Right forelimb (tissue), 1 donor: ENCODE results near the gene KCTD15.

Experiments used
- DNase-seq: peaks from one replicate; pipeline ENCODE4 v3.0.0-alpha.2; 2018

Gene KCTD15

DNA sequence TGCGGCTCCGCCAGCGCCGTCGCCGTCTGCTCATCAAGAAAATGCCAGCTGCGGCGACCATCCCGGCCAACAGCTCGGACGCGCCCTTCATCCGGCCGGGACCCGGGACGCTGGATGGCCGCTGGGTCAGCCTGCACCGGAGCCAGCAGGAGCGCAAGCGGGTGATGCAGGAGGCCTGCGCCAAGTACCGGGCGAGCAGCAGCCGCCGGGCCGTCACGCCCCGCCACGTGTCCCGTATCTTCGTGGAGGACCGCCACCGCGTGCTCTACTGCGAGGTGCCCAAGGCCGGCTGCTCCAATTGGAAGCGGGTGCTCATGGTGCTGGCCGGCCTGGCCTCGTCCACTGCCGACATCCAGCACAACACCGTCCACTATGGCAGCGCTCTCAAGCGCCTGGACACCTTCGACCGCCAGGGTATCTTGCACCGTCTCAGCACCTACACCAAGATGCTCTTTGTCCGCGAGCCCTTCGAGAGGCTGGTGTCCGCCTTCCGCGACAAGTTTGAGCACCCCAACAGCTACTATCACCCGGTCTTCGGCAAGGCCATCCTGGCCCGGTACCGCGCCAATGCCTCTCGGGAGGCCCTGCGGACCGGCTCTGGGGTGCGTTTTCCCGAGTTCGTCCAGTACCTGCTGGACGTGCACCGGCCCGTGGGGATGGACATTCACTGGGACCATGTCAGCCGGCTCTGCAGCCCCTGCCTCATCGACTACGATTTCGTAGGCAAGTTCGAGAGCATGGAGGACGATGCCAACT lies 24.4 kb upstream of the KCTD15 start:
- no peak for DNase-seq

DNA sequence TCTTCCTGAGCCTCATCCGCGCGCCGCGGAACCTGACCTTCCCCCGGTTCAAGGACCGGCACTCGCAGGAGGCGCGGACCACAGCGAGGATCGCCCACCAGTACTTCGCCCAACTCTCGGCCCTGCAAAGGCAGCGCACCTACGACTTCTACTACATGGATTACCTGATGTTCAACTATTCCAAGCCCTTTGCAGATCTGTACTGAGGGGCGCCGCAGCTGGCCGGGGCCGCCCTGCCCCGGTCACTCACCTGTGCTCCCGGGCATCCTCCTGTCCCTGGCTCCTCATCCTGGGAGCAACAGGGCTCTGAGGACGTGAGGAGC lies 23.9 kb upstream of the KCTD15 start:
- DNase-seq, result no peak

DNA sequence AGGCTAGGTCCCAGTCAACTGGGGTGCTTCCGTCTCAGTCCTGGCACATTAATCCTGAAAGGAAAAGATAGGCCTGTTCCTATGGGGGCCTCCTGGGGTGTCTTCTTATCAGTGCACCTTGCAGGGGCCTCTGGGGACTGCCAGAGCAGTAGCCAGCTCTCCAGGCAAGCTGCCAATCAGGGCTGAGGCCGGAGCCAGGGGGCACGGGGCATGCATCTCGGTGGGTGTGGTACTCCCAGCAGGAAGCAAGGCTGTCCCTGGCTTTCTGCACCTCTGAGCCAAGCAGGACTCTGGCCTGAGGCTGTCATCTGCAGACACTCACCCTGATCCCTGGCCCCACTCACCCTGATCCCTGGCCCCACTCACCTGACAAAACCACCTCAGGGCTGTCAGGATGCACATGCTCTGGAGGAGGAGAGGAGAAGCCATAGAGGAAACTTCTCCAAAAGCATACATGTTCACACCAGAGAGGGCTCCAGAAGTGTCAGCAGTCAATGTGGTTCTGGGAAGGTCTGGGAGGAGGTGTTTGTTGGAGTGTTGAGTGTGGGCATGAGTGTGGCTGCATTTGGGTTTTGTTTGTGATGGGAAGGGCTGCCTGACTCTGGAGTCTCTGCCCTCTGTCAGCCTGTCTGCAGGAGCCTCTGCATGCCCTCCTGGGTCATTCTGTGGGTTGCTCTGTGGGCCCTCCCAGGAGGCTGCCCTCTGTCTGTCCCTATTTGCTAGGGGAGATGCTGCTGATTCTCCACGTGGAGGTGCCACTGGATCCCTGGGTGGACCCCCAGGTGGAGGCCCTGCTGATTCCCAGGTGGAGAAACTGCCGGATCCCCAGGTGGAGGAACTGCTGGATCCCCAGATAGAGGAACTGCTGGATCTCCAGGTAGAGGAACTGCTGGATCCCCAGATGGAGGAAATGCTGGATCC lies 22.7 kb upstream of the KCTD15 start:
- no peak for DNase-seq

DNA sequence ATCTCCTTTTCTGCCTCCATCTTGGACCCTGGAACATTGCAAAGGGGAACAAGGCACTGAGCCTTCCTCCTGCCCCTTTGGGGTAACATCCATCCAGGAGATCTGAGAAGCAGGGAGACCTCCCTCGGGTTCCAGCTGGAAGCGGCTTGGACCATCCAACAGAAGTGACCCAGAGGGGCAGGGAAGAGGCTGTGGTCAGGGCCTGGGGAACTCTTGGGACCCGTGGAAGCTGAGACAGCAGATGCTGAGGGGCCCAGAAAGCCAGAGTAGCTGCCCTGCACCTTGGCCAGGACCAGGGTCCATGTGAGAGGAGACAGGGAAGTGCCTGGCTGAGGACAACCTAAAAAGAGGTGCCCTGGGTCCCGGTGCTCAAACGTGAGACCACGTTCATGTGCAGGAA lies 21.9 kb upstream of the KCTD15 start:
- no peak for DNase-seq

DNA sequence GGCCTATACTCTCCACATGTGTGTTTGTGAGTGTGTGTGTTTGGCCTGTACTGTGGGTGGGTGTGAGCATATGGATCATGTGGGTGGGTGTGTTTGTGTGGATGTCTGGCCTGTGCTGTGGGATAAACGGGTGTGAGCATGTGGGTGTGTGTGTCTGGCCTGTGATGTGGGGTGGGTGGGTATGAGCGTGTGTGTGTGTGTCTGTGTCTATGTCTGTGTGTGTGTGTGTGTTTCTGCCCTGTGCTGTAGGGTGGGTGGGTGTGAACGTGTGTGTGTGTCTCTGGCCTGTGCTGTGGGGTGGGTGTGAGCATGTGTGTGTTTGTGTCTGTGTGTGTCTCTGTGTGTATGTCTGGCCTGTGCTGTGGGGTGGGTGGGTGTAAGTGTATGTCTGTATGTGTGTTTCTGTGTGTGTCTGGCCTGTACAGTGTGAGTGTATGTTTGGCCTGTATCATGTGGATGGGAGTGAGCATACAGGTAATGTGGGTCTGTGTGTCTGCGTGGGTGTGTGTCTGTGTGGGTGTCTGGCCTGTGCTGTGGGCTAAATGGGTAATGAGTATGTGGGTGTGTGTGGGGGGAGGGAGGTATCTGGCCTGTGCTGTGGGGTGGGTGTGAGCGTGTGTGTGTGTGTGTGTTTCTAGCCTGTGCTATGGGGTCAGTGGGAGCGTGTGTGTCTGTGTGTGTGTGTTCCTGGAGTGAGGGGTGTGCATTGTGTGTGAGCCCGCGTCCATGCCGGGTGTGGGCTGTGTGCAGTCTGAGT lies 20.8 kb upstream of the KCTD15 start:
- DNase-seq, result no peak

DNA sequence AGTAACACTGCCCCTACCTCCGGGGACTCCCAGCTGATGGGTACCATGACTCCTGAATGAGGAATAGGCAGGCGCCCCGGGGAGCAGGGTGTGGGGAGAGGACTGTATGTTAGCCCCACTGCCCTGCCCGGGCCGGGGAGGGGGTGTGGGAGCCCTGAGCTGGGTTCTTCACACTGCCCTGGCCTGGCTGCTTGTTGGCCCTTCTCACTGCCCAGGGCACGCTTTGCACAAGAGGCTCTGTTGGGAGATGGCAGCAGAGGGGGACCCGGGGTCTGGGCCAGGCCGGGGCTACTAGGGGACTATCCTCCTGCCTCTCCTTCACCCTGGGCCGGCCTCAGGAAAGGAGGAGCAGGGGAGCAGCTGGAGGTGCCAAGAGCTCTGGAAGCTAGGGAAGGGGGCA lies 19.3 kb upstream of the KCTD15 start:
- DNase-seq, result no peak

DNA sequence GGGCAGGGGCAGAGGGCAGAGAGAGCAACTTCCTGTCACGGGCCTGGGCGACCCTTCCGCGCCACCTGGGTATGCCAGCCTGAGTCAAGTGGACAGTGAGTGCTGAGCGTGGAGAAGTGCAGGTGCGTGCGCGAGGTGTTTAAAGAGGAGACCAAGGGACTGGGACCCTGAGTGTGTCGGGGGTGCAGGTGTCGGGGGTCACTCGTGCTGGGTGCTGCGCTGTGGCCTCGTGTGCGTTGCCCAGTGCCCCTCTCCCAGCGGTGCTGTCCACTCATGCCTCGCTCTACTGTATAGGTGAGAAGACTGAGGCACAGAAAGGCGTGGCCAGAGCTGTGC lies 18.9 kb upstream of the KCTD15 start:
- no peak for DNase-seq

DNA sequence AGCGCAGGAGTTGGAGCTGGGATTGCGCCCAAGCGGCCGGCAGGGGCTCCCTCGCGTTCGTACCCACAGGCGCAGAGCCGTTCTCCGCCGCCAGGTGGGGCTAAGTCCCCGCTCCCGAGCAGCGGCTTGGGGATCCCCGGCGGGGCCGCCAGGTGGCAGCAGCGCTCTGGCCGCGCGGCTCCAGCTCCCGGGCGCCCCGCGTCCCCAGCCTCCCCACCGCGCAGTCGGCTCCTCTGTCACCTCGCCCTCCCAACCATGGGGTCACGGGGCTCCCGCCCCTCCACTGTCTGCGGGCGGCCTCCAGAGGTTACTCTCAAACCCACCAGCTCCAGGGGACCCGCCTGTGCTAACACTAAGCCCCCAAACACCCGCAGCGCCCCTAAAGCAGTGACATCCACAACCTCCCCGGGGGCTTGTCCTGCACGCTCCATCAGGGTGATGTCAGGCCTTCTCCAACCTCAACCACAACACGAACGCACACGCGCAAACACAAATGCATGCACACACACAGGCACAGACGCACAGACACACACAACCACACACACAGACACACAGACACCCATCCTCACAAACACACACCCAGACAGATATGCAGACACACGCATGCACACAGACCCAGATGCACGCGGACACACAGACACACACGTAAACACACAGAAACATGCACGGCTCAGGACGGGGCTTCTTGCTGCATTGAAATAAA lies 18.4 kb upstream of the KCTD15 start:
- DNase-seq, result peak; percentile 92

DNA sequence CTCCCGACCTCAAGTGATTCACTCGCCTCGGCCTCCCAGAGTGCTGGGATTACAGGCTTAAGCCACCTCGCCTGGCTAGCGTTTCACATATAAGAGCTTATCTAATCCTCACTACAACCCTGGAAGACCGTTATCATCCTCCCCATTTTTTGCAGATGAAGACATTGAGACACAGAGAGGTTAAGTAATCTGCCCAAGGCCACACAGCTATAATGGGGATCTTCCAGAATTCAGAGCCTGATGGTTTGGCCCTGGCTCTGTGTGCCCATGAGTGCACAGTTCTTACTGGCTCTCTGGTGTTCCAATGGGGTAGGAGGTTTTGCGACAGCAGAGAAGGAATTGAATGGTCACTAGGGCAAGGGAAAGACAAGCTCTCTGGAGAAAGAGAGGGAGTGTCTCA lies 16.8 kb upstream of the KCTD15 start:
- no peak for DNase-seq

DNA sequence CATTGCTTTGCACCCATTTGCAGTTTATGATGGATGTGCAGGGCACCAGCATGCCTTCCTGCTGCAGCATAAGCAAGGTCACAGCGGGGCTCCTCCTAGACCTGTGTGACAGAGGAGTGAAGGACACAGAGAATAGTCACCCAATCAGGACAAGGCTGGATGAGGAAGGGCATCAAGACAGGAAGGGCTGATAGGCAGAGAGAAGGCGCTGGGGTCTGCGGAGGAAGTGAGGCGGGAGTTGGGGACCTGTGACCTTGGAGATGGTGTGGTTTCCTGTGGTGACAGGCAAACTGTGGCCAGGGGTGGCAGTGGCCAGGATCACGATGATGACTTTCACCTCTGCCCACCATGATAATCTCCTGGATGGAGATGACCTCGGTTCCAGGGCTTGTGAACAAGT lies 16.4 kb upstream of the KCTD15 start:
- DNase-seq, result no peak

DNA sequence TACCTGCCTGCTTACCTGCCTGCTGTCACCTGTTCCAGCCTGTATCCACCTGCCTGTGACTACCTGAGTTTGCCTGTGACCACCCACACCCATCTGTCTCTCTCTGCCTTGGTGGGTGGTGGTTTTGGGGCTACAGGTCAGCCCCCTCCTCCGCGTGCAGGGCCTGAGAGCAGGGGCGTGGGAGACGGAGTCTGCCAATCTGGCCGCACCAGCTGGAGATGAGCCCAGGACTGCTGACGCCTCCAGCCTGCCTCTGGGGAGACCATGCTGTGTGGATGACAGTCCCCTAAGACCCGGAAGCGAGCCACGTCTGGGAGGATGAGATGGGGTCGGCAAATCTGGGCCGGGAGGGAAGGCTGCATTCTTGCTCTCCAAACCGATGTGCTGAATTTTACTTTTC lies 15.9 kb upstream of the KCTD15 start:
- DNase-seq, result no peak

DNA sequence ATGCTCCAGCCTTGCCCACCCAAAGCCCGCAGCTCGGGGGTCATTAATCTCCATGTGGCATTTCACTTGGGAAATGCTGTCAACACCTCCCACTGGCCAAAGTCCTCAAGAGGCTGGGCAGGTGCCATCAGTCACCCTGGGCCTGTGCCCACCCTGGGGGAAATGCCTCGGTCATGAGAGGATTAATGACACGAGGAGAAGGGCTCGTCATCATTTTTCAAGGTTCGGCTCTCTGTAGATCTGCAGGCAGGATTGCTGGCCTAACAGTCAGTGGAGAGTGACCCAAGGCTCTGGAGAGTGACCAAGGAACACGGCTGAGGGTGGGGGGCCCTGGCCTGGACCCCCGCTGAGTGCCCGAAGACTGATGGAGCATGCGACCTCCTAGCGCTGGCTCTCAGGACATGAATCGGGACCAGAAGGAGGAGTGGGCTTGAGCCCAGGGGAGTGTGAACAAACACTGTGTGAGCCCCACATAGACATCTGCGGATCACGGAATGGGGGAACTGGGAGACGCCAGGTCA lies 15.2 kb upstream of the KCTD15 start:
- DNase-seq, result no peak

DNA sequence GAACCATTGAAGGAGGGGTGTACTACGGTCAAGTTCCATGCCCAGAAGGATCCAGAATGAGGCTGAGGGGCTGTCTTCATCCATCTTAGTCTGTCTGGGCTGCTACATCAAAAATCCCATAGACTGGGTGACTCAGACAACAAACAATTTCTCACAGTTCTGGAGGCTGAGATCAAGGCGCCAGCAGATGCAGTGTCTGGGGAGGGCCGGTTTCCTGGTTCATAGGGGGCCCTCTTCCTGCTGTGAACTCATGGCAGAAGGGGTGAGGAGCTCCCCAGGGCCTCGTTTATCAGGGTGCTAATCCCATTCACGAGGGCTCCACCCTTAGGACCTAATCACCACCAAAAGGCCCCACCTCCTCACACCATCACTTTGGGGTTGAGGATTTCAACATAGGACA lies 14.7 kb upstream of the KCTD15 start:
- no peak for DNase-seq

DNA sequence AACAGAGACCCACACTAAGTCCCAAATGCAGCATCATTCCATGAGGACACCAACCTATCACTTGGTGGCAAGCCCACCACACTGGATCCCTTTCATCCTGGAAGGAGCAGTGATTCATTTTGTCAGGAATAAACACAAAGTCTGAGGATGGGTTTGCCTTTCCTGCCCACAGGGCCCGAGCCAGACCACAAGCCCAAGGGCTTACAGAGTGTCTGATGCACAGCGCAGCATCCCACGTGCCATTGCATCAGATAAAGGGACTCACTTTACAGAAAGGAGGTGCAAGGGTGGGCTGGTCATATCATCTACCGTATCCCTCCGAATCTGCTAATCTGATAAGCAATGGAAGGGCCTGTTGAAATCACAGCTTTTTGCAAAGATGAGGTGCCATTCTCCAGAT lies 12.2 kb upstream of the KCTD15 start:
- DNase-seq, result no peak

DNA sequence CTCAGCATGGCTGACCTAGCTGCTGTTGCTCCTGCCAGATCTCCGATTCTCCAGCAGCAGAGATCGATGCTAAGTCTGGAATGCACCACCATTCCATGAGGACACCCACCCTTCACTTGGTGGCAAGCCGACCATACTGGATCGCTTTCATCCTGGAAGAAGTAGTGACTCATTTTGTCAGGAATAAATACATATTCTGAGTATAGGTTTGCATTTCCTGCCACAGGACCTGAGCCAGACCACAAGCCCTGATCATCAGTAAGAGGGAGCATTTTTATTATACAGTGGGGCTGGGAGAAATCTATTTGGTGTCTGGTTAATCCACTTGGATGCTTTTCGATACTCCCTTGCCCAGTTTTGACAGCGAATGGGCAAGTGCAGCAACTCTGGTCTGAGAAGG lies 10.9 kb upstream of the KCTD15 start:
- no peak for DNase-seq

DNA sequence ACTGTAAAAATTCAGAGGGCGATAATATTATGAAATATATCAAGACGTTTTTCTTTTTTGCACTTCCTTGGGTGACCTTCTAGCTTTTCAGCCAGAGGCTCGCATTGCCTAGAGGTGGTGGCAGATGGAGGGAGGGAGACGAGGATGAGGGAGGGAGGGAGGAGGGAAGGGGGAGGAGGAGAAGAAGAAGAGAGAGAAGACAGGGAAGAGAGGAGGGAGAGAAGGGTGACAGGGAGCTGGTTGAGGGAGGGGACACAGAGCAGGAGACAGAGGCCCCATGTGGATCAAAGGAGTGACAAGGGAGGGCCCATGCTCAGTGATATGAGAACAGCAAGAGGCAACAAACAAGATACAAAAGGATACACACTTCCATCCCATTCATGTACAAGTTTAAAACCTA lies 8.0 kb upstream of the KCTD15 start:
- no peak for DNase-seq

DNA sequence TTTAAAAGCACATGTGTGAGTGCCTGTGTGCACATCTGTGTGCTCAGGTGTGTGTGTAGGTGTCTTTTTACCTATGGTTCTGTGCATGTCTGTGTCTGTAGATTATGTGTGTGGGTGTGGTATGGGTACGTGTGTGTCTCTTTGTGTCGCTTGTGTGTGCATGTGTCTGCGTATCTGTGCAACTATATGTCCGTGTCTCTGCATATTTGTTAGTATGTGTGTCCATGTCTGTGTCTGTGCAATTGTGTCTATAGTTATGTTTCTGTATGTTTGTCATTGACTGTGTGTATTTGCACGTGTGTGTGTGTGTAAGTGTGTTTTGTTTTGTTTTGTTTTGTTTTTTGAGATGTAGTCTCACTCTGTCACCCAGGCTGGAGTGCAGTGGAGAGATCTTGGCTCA lies 7.3 kb upstream of the KCTD15 start:
- DNase-seq, result no peak

DNA sequence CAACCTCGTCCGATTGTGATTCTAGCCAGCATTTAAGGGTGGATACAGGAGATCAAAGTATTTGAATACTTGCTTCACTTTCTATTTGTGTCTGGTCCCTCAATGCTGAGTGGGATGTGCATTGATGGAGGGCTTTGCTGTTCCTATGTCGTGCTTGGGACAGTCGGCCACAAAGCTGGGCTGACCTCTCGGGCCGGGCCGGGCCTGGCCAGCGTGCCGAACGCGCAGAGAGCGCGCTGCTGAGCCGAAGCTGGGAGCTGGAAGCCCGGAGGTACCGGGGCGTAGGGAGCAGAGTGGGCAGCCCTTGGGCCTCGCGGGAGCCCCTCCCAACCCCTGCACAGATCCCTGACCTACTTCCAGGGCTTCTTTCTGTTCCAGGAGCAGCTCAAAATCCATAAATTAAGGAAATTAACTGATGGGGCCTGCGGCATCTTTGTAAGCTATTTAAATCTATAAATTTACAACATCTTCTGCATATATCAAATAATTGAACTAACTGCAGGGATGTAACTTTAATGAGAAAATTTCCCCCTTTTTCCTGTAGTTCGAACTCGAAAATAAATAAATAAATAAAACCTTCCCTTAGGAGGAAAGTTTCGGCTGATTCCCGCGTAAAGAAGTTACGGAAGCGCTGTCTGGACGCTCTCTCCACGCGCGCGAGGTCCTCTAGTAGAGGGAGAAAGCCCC lies 1.8 kb upstream of the KCTD15 start:
- no peak for DNase-seq

DNA sequence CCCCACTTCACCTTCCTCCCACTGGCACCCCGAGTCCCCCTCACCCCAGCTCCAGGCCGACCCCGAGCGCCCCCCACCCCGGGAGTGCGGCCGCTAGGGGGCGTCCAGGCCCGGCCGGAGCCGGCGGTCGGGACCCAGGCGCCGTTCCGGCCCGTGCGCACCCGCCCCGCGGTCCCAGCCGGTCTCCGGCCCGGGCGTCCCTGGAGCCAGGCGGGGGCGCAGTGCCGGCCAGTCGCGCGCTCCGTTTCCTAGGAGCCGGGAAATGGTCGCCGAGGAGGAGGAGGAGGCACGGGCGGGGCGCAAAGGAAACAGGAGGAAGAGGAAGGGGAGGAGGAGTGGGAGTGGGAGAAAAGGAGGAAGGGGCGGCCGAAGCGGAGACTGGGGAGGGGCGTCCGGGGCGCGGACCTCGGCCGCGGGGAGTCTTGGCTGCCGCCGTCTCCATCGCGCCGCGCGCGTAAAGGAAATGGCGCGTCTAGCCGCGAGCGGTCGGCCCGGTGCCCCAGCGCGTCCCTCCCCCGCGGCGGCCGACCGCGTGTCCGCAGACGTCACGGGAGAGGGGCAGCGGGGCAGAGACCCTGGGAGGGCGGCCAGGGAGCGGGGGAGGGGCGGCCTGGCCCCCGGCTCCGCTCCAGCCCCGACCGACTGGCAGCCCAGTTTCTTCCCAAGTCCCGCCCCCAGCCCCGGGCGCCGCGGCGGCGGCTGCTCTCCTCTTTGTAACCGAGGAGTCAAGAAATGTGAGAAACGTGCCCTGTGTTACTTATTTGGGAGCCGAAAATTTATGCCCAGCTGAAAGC lies 1.1 kb upstream of the KCTD15 start:
- peak; percentile 93 for DNase-seq

DNA sequence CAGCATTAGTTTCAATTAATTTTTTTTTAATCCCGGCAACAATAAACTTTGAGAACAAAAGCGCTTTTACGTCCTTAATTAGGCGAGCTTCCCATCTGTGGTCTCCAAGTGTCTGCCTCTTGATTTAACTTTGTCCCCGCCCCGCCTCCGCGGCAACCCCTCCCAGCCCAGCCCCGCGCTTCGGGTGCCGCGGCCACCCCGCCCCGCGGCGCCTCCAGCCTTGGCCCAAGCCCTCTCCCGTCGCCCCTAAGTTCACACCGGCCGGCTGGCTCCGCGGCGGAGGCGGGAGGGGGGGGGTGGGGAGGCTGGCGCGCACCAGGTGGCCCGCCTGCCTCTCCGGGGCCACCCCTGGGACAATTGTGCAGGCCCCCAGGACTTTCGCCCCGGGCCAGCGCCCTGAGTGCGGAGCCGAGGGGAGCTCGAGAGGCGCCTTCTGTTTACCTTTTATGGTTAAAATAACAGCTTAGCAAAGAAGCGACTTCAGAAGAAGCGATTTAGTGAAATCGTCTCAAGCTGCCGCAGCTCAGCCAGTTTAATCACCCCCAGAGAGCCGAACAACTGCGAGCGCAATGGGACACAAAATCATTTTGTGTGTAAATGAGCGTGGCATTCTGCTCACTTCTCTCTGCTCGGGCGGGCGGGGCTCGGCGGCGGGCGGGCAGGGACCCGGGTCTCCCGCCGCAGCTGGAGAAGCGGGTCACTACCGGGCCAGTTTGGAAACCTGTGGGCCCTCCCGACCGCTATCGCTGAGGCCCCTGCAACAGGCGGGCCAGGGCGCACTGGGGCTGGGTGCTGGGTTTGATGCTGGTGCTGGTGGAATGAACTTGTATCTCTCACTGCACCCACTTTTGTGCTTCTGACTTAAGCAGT lies 1.4 kb downstream of the KCTD15 start:
- peak; percentile 73 for DNase-seq
